ENCODE results near the gene GPS2. TPM values are rescaled to one million over a fixed set of nuclear protein-coding genes. Genes with fewer than 3 reads are reported as not detected.

Gene GPS2, protein sequence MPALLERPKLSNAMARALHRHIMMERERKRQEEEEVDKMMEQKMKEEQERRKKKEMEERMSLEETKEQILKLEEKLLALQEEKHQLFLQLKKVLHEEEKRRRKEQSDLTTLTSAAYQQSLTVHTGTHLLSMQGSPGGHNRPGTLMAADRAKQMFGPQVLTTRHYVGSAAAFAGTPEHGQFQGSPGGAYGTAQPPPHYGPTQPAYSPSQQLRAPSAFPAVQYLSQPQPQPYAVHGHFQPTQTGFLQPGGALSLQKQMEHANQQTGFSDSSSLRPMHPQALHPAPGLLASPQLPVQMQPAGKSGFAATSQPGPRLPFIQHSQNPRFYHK
- 48.2 and 64.6 TPM in 2 replicates for total RNA-seq

DNA sequence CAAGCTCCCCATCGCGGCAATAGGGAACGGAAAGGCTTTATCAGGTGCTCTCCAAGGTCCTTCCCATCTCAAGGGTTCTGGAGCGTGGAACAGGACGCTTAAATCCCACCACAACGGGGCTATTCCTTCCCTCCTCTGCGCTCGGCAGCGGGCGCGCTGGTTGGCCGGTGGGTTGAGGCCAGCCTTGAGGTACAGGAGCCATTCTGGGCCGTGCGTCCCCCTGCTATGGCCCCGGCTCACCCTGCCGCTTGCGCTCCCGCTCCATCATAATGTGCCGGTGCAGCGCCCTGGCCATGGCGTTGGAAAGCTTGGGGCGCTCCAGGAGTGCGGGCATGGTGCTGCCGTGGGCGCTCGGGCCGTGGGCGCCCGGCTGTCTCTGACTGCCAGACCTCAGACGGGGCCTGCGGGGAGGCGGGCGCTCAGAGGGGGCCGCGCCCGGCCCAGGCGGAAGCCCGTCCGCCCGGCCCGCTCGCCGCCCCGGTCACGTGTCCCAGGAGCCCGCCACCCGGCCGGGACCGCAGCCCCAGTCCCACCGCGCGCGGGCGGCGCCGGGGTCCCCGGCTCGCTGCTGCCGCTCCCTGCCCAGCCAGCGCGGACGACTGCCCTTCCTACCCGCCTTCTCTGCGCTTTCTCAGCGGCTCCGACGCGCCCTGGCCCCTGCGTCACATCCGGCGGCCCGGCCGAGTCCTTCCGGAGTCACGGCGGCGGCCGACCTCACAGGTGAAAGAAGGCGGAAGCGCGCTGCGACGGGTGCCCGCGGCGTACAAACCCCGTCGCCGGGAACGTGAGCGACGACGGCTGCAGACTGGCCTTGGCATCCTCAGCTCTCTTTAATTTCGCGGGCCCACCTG is at the start of gene GPS2:
GPS2 (minus strand) TSS at position 642 of the 851 bp plus-strand sequence; CDS start at position 334, 308 bp downstream.
- no peak for DNase-seq (ENCODE audit: extremely low read depth, low read depth, low spot score)

DNA sequence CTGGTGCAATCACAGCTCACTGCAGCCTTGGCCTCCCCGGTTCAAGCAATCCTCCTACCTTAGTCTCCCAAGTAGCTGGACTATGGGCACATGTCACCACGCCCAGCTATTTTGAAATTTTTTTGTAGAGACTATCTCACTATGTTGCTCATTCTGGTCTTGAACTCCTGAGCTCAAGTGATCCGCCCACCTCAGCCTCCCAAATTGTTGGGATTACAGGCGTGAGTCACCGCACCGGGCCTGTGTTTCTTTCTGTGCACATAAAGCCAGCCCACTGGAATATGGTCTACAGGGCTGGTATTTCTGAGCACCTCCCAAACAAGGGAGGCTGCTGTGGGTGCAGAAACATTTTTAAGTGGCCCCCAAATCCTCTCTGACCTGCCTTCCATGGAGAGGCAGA is 48.2 kb upstream of the GPS2 start:
- no peak for DNase-seq (ENCODE audit: extremely low read depth, low read depth, low spot score)

DNA sequence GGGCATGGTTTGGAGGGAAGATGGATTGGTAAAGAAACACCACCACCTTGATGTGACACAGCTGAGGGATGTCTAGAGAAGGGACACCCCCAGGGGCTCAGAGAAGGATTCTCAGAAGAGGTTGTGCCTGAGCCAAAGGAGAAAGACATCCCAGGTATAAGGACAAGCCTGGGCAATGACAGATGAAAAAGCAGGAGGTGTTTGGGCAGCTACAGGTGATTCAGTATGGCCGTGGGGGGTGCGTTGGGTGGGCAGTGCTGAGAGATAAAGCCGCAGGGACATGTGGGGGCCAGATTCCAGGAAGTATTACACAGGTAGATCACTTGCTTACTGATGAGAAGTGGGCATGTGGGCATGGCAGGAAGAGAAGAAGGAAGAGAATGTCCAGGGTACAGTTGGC is 46.7 kb upstream of the GPS2 start:
- no peak for DNase-seq (ENCODE audit: extremely low read depth, low read depth, low spot score)

DNA sequence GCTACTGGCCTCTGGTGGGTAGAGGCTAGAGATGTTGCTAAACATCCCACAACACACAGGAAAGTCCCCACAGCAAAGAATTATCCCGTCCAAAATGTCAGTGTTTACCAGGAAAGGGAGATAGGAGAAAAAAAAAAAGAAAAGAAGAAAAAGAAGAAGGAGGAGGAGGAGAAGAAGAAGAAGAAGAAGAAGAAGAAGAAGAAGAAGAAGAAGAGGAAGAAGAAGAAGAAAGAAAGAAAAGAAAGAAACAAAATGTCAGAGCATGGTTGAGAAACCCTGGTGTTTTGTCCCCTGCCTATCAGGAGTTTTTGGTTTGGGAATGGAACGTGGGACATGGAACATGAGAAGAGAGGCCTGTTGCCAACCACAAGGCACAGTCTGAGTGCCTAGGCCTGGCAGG is 42.2 kb upstream of the GPS2 start:
- DNase-seq (ENCODE audit: extremely low read depth, low read depth, low spot score): no peak

DNA sequence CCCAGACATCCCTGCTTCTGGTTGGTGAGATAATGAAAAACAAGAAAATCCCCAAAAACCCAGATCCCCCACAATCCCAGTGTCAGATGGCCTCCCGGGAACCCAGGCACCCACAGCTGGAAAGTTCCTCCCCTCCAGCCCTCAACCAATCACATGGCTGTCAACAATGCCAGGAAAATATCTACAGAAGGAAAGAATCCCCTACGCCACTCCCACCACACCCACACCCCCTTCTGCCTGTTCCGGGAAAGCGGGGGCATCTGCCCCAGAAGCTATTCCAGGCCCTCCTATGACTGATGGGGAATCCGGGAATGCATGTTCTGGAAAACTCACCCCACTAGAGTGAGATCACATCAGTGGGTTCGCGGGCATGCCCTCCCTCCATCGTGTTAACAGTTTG is 41.6 kb upstream of the GPS2 start:
- no peak for DNase-seq (ENCODE audit: extremely low read depth, low read depth, low spot score)

DNA sequence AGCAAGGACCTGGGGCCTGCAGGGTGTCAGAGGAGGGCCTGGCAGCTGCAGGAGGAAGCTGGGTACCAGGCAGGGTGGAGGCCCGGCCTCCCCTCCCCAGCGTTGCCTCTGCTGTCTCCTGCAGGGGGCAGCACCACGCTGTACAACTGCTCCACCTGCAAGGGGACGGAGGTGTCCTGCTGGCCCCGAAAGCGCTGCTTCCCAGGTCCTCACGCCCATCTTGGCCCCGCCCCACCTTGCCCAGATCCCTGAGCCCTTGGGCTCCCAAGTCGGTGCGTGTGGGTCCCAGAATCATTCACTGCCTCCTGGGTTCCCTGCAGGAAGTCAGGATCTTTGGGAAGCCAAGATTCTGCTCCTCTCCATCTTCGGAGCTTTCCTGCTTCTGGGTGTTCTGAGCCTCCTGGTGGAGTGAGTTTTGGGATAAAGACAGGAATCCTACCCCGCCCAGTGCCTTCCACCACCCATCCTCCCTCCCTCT is 41.0 kb upstream of the GPS2 start:
- no peak for DNase-seq (ENCODE audit: extremely low read depth, low read depth, low spot score)

DNA sequence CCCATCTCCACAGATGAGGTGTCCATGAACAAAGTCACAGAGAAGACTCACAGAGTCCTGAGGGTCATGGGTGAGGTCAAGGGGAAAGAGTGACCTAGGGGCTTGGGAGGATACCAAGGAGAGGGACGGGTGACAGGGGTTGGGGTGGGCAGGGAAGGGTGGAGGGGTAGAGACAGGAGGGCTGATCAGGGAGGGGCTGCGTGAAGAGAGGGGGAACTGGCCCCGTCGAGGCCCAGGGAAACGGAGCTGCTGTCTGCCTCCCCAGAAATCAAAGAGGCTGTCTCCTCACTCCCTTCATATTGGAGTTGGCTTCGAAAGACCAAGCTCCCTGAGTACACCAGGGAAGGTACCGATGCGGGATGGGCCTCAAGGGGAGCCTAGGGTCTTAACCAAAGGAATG is 40.4 kb upstream of the GPS2 start:
- no peak for DNase-seq (ENCODE audit: extremely low read depth, low read depth, low spot score)

DNA sequence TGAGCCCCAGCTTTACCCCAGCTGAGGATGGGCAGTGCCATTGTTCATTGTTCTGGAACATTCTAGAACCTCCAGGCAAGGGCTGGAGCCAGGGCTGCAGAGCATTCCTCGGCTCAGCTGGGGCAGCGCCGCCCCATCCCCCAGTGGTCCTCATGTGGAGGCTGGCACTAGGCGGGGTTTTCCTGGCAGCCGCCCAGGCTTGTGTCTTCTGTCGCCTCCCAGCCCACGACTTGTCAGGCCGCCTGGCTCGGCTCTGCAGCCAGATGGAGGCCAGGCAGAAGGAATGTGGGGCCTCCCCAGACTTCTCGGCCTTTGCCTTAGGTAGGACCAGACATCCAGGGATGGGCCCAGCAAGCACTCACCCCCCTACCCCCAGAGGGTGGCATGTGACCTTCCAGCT is 39.9 kb upstream of the GPS2 start, which contains the start of gene TMEM95:
TMEM95 (plus strand) TSS at position 104 of the 400 bp plus-strand sequence; CDS start at position 153, 49 bp downstream.
- no peak for DNase-seq (ENCODE audit: extremely low read depth, low read depth, low spot score)

DNA sequence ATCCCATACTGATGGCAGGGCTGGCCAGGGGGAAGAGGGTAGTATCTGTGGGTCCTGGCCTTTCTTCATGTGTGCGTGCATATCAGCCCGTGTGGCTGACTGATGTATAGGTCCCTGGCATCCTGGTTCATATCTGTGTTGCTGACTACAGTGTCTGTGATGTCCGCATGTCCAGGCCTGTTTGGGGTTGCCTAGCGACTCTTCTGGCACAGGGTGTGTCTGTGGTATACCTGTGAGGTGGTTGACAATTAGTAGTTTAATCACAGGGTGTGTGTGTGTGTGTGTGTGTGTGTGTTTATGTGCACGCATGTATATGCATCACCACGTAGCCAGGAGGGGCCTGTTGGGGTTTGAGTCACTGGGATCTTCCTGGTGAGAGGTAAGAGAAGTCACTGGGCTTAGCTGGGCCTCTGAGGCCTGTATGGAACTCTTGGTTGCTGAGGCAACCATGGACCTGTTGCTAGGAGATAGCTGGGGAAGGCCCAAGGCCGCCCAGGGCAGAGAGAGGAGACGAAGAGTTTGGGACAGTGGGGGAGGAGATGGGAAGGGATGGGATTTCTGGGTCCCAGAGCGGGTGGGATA is 39.2 kb upstream of the GPS2 start:
- no peak for DNase-seq (ENCODE audit: extremely low read depth, low read depth, low spot score)

DNA sequence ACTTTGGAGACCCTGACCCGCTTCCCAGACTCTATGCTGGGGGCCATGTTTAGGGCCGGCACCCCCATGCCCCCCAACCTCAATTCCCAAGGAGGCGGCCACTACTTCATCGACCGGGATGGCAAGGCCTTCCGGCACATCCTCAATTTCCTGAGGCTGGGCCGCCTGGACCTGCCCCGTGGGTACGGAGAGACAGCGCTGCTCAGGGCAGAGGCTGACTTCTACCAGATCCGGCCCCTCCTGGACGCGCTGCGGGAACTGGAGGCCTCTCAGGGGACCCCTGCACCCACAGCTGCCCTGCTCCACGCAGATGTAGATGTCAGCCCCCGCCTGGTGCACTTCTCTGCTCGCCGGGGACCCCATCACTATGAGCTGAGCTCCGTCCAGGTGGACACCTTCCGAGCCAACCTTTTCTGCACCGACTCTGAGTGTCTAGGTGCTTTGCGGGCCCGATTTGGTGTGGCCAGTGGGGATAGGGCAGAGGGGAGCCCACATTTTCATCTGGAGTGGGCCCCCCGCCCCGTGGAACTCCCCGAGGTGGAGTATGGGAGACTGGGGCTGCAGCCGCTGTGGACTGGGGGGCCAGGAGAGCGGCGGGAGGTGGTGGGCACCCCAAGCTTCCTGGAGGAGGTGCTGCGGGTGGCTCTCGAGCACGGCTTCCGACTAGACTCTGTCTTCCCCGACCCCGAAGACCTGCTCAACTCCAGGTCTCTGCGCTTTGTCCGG is 37.9 kb upstream of the GPS2 start:
- DNase-seq (ENCODE audit: extremely low read depth, low read depth, low spot score): no peak

DNA sequence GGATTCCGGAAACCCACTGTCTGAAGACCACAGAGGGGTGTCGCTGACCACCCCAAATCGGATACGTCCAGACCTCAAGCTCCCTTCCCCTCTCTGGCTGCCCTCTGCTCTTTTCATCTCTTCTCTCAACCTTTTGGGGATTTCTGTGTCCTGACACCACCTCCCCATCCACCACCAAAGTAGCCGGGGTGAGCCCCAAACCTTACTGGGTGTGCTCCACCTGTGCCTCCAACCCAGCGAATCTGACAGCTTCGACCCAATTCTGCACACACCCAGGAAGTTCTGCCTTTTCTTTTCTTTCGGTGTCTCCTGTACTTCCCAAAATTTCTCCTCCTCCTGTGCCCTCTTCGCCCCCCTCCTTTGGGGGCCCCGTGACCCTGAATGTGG is 37.3 kb upstream of the GPS2 start:
- no peak for DNase-seq (ENCODE audit: extremely low read depth, low read depth, low spot score)

DNA sequence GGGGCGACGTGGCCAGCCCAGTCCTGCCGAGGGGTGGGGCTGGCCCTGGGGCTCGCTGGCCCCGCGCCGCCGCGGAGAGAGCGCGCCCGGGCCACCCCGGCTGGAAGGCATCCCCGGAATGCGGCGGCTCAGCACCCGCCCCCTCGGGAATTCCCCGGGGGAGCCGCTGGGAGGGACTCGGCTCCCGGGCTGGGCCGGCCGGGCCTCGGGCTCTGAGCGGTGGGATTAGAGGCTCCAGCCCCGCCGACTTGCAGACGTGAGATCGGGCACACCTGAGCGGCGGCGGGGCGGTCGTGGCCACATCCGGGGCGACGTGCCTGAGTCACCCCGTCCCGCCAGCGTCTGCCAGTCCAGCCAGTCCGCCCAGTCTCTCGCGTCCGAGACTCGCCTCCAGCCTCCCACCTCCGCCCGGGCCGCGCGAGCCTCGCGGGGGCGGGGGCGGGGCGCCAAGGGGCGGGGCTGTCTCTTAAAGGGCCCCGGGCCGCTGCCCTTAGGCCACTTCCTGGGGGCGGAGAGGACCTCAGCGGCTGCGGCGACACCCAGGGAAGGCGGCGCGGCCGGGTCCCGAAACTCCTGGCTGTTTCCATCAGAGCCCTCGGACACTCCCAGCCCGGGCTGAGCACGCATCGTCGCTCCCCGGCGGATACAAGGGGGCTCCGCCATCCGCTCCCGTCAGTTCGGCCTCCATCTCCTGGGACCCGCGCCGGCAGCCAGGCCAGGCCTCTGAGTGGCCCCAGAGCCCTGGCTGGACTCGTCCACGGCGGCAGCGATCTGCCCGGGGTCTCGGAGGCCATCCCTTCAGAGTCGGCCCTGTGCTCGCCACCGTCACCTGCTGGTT is 36.7 kb upstream of the GPS2 start, which contains the start of gene KCTD11:
KCTD11 (plus strand) TSS at position 498 of the 838 bp plus-strand sequence.
- DNase-seq (ENCODE audit: extremely low read depth, low read depth, low spot score): no peak

DNA sequence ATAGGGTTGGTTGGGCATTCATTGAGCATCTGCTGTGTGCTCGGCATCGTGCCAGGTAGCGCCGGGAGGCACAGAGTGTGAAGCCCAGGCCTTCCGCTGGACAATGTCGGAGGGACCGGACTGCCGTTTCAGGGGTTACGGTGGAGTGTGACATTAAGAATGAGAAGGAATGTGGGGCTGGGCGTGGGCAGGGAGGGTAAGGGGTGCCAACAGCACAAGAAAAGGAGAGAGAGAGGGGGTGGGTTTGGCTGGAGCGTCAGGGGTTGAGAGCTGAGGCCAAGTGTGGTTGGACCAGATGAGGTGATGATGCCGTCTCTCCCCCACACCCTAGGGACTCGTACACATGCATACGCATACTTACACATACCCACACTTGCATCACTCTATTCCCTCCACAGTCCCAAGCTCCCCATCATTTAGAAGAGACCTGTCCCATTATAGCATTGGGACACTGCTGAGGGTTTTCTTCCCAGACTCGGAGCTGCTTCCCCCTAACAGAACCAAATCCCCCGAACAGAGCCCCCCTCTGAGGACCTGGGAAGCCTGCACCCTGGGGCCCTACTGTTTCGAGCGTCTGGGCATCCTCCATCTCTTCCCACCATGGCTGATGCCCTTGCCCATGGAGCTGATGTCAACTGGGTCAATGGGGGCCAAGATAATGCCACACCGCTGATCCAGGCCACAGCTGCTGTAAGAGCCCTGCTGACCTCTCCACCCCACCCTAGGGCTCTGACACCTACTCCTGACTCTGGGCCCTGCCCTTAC is 33.5 kb upstream of the GPS2 start:
- DNase-seq (ENCODE audit: extremely low read depth, low read depth, low spot score): no peak

DNA sequence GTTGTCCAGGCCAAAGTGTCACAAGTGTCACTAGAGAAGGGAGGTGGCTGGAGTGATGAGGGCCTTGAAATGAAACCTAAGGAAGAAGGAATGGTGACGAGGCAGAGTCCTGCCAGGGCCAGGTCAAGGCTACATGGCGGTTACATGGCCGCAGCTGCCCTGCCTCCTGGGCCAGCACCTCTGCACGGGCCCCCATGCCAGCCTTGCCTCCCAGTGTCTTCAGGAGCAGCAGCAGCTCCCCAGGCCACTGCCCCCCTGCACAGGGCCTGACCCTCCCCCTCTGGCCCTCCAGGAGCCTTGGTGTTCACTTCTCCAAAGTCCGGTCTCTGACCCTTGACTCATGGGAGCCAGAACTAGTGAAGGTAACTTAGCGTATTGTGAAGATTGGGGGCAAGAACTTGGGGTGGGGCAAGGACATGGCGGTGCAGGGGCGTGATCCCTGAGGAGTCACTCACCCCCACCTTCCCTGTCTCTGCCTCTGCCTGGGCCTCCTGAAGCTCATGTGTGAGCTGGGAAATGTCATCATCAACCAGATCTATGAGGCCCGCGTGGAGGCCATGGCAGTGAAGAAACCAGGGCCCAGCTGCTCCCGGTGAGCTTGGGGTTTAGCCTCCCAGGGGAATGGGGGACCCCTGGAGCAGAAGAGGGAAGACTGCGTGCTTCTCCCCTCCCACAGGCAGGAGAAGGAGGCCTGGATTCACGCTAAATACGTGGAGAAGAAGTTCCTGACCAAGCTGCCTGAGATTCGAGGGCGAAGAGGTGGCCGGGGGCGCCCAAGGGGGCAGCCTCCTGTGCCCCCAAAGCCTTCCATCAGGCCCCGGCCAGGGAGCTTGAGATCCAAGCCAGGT is 32.7 kb upstream of the GPS2 start:
- DNase-seq (ENCODE audit: extremely low read depth, low read depth, low spot score): no peak

DNA sequence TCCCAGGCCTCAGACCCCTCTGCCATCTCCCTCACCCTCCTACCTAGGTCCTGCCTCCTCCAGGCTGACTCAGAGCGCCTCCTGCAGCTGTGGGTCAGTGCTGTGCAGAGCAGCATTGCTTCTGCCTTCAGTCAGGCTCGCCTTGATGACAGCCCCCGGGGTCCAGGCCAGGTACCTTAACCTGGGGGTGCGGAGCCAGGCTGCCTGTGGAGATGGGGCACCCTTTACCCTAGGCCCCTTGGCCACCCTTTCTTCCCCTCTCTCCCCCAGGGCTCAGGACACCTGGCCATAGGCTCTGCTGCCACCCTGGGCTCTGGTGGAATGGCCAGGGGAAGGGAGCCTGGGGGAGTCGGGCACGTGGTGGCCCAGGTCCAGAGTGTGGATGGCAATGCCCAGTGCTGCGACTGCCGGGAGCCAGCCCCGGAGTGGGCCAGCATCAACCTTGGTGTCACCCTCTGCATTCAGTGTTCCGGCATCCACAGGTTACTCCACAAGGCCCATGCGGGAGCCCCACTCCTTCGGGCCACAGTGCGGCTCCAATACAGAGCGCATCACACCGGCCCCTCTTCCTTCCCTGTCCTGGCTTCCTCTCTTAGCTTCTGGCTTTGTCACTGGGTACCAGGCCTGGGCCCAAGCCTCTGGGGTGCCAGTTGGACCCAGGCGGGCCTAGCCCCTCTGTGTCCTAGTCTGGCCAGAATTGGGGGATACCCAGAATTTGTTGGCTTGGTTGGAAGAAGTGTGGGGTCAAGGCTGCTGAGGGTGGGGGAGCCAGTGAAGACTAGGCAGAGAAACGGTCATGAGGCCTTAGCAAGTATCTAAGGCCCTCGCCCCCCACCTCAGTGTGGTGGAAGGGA is 31.8 kb upstream of the GPS2 start:
- no peak for DNase-seq (ENCODE audit: extremely low read depth, low read depth, low spot score)

DNA sequence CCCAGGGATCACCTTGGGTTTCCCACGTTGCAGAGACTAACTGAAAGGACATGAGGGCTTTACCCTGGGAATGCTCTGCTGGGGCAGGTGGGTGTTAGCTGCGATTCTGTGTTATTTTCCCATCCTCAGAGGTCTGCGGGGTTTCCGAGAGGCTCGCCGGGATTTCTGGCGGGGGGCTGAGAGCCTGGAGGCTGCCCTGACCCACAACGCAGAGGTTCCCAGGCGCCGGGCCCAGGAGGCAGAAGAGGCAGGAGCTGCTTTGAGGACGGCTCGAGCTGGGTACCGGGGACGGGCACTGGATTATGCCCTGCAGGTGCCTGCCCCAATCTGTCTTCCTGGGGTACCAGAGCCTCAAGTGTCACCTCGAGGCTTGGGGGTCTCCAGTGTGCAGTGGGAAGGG is 28.1 kb upstream of the GPS2 start:
- DNase-seq (ENCODE audit: extremely low read depth, low read depth, low spot score): no peak

DNA sequence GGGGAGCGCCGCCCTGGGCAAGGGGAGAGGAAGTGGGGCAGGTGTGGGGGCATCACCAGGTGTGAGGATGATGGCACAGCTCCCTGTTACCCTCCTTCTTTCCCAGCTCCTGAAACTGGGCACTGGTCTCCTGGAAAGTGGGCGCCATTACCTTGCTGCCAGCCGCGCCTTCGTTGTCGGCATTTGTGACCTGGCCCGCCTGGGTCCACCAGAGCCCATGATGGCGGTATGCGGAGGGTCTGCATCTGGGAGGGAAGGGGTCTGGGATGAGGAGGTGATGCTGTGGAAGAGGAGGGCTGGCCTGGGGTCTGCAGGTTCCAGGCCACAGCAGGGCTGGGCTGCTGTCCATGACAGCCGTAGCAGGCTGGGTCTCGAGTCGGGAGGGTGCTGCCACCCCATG is 26.7 kb upstream of the GPS2 start:
- no peak for DNase-seq (ENCODE audit: extremely low read depth, low read depth, low spot score)
